Esophagus (tissue), 2 donors: Measurements from ENCODE around the gene THNSL1. TPM values are rescaled to one million over a fixed set of nuclear protein-coding genes. Genes with fewer than 3 reads are reported as not detected.
A peak's percentile ranks its signal among the peaks of the same experiment; 100 is the strongest.
"Not testable (repeated sequence)": the region's sequence is repeated elsewhere in the genome, so short reads cannot be mapped to it uniquely, and the experiment has no call there.

Experiments used
- H3K27ac ChIP-seq, 2 donors: one replicate each; pipeline ENCODE4 v1.5.1; 2013; ENCODE audit warnings: low read depth in 2 of 2, mild to moderate bottlenecking in 2 of 2, inconsistent platforms in 1 of 2, low read length in 1 of 2, moderate library complexity in 1 of 2
- H3K27me3 ChIP-seq, 2 donors: one replicate each; pipeline ENCODE4 v1.6.1; 2013; ENCODE audit warnings: low read length in 2 of 2, control low read depth in 1 of 2, mild to moderate bottlenecking in 1 of 2; ENCODE audit not compliant: insufficient read depth in 2 of 2, control insufficient read depth in 1 of 2
- H3K36me3 ChIP-seq, 2 donors: one replicate each; pipeline ENCODE4 v1.6.1; 2013; ENCODE audit warnings: low read length in 1 of 2; ENCODE audit not compliant: control insufficient read depth in 2 of 2, insufficient read depth in 2 of 2
- H3K4me1 ChIP-seq, 2 donors: one replicate each; pipeline ENCODE4 v1.6.1; 2013; ENCODE audit warnings: low read length in 1 of 2; ENCODE audit not compliant: control insufficient read depth in 2 of 2, insufficient read depth in 2 of 2
- H3K4me3 ChIP-seq, 2 donors: one replicate each; pipeline ENCODE4 v1.5.1; 2013; ENCODE audit warnings: low read length in 2 of 2, mild to moderate bottlenecking in 2 of 2, low read depth in 1 of 2, moderate library complexity in 1 of 2
- H3K9me3 ChIP-seq, 2 donors: one replicate each; pipeline ENCODE4 v1.6.1; 2013; ENCODE audit warnings: mild to moderate bottlenecking in 2 of 2, low read depth in 1 of 2, low read length in 1 of 2, moderate library complexity in 1 of 2; ENCODE audit not compliant: control insufficient read depth in 2 of 2, insufficient read depth in 1 of 2
- WGBS, 2 donors: extraction: QIAGEN DNeasy Blood & Tissue Kit; methylation state at CpG; one replicate each; pipeline ENCODE4 v1.1.7; 2013; 5-methylcytosine and 5-hydroxymethylcytosine counted together
- polyA plus RNA-seq, 2 donors: library from polyadenylated mRNA; stranded (reverse); fragments of 200-250 nt; gene quantifications; one replicate each; pipeline ENCODE4 v1.2.3, GENCODE V29; 2013
- donor health status: healthy with polysubstance abuse.
- donor health status: Bipolar disorder and iron deficiency.

The THNSL1 gene
- polyA plus RNA-seq, 2 donors: 0.86 to 0.96 TPM

DNA sequence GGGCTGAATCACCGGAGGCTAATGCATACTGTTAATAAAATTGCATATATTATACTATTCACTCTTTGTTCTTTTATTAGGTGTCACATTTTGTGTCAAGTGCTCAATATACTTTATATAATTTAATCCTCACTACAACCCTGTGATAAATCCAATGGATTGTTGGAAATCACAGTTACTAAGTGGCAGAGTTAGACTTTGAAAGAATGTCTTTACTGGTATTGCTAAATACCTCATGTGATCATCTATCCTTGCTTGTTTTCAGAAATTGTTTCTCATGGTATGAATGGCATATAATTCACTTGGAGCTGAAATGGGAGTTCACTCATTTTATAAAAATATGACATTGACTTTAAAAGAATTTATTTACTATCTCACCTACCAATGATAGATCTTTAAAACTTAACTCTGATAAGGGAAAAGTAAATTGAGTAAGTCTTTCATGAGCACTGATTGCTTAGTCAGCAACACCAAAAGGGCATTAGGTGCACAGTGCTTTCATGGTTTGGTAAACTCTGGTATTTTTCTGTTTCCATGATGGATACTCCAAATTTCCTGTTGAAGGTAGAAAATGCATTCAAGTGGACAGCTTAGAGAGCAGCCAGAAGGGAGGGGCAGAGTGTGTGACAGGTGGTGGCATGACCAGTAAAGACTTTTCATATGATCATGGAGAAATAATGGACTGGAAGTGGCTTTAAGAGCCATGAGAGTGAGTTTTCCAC is 23.0 kb upstream of the THNSL1 start:
- no peaks in the 10 kb centered on the region for H3K4me1 ChIP-seq
- no peak overlapping the region for H3K27ac ChIP-seq
- 91 to 94% methylated on average over 1 of the region's 1 CpG for WGBS, 2 donors

DNA sequence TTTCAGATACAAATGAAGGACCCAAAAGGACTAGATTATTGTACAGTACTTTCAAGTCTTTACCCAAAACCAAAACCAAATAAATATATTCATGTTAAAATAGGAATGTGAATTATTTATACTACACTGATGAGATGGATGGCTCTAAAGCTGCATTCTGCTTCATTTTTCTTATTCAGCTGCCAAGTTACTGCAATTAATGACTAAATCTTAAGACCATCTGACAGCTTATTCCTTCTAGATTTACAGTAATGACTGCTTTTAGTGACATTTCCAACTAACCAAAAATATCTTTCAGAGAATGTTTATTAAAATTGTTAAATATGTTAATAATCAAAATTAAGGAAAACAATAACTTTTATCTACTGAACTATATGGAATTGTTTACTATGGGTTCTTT is 21.3 kb upstream of the THNSL1 start:
- Histone ChIP-seq H3K27ac (no peak overlapping the region), H3K4me1 (no peaks in the 10 kb centered on the region), H3K36me3 (no peaks in the 10 kb centered on the region)

More for the DNA sequence above, 23.0 kb upstream of the THNSL1 start:
- Histone ChIP-seq H3K36me3 (no peaks in the 10 kb centered on the region), H3K9me3 (no peaks in the 10 kb centered on the region), H3K4me3 (no peak overlapping the region), H3K27me3 (no peaks in the 10 kb centered on the region)

DNA sequence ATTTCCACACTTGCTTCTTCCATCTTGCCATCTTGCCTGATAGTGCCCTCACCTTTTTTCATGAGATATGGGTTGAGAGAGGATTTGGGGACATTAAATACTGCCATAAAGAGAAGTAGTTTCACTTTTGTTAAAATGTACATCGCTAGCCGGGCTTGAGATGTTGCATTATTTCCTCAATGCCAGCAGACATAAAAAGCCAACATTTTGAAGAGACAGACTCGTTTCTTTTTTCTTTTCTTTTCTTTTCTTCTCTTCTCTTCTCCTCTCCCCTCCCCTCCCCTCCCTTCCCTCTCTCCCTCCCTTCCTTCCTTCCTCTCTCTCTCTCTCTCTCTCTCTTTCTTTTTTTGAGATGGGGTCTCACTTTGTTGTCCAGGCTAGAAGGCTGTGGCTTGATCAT is 18.4 kb upstream of the THNSL1 start:
- no peak overlapping the region for H3K4me3 ChIP-seq
- H3K4me1 ChIP-seq: no peaks in the 10 kb centered on the region
- H3K27me3 ChIP-seq: no peaks in the 10 kb centered on the region
- WGBS, 2 donors: 82 to 88% methylated on average over 3 of the region's 3 CpGs
- no peaks in the 10 kb centered on the region for H3K9me3 ChIP-seq
- no peaks in the 10 kb centered on the region for H3K36me3 ChIP-seq
- no peak overlapping the region for H3K27ac ChIP-seq

More for the DNA sequence above, 21.3 kb upstream of the THNSL1 start:
- no peaks in the 10 kb centered on the region for H3K27me3 ChIP-seq
- H3K4me3 ChIP-seq: no peak overlapping the region
- H3K9me3 ChIP-seq: no peaks in the 10 kb centered on the region

DNA sequence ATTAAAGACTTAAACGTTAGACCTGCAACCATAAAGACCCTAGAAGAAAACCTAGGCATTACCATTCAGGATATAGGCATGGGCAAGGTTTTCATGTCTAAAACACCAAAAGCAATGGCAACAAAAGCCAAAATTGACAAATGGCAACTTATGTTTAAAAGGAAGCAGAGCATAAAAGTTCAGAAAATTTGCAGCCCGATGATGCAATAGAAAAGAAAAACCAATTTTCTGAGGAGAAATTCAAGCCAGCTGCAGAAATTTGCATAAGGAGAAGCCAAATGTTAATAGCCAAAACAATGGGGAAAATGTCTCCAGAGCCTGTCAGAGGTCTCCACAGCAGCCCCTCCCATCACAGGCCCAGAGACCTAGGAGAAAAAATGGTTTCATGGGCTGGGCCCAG is 4.8 kb upstream of the THNSL1 start:
- H3K4me3 ChIP-seq, H3K36me3 ChIP-seq, H3K27me3 ChIP-seq, H3K27ac ChIP-seq, H3K9me3 ChIP-seq, H3K4me1 ChIP-seq: not testable (repeated sequence)
- 87 to 88% methylated on average over 2 of the region's 2 CpGs for WGBS, 2 donors

DNA sequence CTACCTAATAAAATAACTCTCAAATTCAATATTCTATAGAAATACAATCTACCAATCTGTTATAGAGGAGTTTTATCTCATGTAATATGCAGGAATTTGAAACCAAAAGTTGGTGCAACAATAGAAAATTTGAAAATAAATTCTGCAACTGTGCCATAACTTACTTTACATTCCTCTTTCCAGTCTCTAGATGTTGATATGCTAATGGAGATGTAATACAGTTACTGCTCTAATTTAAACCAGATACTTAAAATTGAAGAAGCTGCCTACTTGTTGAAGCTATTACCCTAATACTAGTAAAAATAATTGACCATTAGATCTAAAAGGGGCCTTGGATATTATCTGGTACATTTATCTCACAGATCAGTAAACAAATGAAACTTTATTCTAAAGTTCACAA is 1.8 kb upstream of the THNSL1 start:
- Histone ChIP-seq H3K4me3 (no peak overlapping the region), H3K27me3 (no peaks in the 10 kb centered on the region), H3K4me1 (no peaks in the 10 kb centered on the region), H3K36me3 (no peaks in the 10 kb centered on the region), H3K27ac (no peak overlapping the region), H3K9me3 (no peaks in the 10 kb centered on the region)

DNA sequence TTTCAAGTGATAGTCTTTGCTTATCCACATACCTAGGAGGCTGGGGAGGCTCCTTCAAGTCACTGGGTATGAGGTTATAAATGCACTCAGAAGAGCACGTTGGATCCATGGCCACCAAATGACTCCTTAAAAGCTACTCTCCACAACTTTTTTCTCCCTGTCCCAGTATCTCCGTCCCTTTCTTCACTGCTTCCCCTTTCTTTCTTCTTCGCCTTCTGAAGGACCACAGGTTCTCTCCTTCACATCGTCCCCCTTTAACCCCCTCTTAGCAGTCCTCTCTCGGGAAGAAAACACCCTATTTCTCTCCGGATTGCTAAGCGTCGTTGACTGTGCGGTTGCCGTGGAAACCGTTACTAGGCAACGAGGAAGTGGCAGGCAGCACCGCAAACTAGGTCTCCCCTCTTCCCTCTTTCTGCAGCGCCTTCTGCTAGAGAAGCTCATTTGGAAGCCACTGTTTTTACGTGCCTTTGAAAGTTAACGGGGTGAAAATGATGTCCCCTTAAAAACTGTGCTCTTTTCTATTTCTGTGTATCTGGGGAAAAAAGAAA is 510 bp upstream of the THNSL1 start, which contains the start of gene ENKUR:
ENKUR (minus strand) TSS at position 331 of the 548 bp plus-strand sequence; CDS start at position 109, 222 bp downstream.
- Histone ChIP-seq H3K27me3 (no peaks in the 10 kb centered on the region), H3K9me3 (no peaks in the 10 kb centered on the region), H3K4me3 (peak within 1 kb of the TSS; percentile 57 to 73), H3K4me1 (no peaks in the 10 kb centered on the region), H3K36me3 (no peaks in the 10 kb centered on the region), H3K27ac (peak within 1 kb of the TSS; percentile 92 to 99)
- WGBS, 2 donors: 0 to 1% methylated on average over 16 of the region's 16 CpGs

DNA sequence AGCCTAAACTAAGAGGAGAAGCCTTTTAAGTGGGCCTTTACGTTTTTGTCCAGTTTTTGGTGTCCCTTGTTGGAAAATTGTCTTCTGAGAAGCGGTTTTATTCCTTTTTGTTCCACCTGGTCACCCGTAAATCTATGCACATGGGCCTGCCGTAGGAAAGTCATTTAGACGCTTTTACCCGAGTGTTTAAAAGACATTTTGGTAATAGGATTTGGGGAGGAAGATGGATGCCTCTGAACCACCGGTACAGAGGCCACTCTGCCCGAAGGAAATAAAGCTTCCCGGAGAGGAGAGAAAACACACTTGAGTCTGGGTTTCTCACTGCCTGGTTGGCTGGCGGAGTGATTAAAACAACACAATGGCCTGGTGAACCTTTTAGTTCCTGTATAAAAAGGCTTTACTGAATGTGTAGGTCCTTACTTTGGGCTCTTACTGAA is 760 bp downstream of the THNSL1 start:
- Histone ChIP-seq H3K4me3 (peak overlapping the region; percentile 57 to 73), H3K4me1 (no peaks in the 10 kb centered on the region), H3K36me3 (no peaks in the 10 kb centered on the region), H3K27ac (peak overlapping the region; percentile 92 to 99), H3K27me3 (no peaks in the 10 kb centered on the region), H3K9me3 (no peaks in the 10 kb centered on the region)
- 3 to 5% methylated on average over 10 of the region's 10 CpGs for WGBS, 2 donors

DNA sequence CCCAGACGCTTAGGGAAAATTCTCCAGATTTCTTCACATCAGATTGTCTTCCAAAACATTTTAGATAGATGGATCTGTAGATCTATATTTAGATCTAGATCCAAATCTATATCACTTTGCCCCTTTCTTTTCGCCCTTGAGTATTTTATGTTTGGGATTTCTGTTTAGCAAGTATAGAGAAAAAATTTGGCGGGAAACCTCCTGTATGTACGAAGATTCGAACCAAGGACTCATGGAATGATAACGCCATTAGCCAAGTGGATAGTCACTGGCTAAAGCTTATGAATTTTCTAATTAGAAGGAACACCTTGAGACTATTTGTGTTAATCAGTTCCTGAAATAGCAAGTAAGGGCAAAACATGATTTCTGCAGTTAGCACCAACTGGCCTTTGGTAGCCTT is 1.2 kb downstream of the THNSL1 start:
- Histone ChIP-seq H3K27me3 (no peaks in the 10 kb centered on the region), H3K4me1 (no peaks in the 10 kb centered on the region), H3K9me3 (no peaks in the 10 kb centered on the region), H3K36me3 (no peaks in the 10 kb centered on the region), H3K4me3 (no peak overlapping the region), H3K27ac (no peak overlapping the region)
- WGBS, 2 donors: 81 to 92% methylated on average over 6 of the region's 6 CpGs

DNA sequence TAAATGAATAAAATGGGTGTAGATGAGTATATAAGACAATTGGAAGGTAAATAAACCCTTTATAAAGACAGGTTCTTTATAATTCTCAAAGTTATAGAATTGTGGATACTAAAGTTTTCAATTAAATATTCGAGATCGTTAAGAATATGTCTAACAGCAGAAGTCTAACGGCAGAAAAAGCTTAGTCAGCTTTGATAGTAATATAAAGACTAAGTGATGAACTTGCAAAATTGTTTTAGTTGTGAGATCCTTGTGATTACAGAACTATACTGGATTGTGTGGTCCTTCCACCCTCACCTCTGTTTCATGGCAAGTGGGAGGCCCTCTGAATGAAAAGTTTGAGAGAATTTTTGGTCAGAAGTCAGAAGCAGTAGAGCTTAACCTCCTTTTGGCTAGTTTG is 2.3 kb downstream of the THNSL1 start:
- no peak overlapping the region for H3K4me3 ChIP-seq
- H3K36me3 ChIP-seq: no peaks in the 10 kb centered on the region
- H3K27ac ChIP-seq: no peak overlapping the region
- H3K4me1 ChIP-seq: no peaks in the 10 kb centered on the region
- WGBS, 2 donors: 97 to 98% methylated on average over 3 of the region's 3 CpGs
- H3K27me3 ChIP-seq: no peaks in the 10 kb centered on the region
- no peaks in the 10 kb centered on the region for H3K9me3 ChIP-seq

DNA sequence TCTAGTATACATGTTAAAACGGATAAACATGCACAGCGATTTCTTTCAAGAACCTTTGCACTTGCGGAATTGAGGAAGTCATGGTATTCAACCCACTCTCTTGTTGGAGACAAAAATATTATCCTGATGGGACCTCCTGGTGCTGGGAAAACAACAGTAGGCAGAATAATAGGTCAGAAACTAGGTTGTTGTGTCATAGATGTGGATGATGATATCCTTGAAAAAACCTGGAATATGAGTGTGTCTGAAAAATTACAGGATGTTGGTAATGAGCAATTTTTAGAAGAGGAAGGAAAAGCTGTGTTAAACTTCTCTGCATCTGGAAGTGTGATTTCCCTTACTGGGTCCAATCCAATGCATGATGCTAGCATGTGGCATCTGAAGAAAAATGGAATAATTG is 6.9 kb downstream of the THNSL1 start:
- Histone ChIP-seq H3K4me1 (no peaks in the 10 kb centered on the region), H3K9me3 (no peaks in the 10 kb centered on the region), H3K27me3 (no peaks in the 10 kb centered on the region), H3K36me3 (no peaks in the 10 kb centered on the region), H3K4me3 (no peak overlapping the region), H3K27ac (no peak overlapping the region)
- 80 to 89% methylated on average over 3 of the region's 3 CpGs for WGBS, 2 donors
